ENCODE results near the gene RRM2.

DNA sequence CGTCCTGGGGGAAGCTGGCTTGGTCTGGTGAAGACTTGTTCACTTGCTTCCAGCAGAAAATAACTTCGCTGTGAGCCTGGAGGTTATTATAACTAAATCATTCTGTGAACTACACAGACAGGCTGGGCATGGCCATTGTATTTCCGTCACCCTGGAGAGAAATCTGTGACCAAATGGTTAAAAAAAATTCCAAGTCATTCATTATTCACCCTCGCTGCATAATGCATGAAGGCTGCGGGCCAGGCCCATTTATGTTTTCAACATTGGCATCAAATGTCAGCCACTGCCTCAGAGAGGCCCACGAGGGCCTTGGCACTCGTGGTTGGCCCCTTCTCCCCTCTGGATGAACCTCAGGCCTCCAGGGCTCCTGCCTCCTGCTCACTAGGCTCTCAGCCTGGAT lies 57.7 kb downstream of the RRM2 start:
- TF ChIP-seq EZH2phosphoT487 (IDR thresholded peaks at IDR 0.05; ENCODE audit: unreplicated experiment) (no peak), REST (IDR thresholded peaks at IDR 0.05; ENCODE audit: unreplicated experiment) (no peak), POLR2AphosphoS5 (IDR thresholded peaks at IDR 0.05; ENCODE audit: low read depth) (no peak), EZH2 (IDR thresholded peaks at IDR 0.05; ENCODE audit: low read depth, unreplicated experiment) (no peak)
- TF ChIP-seq, protein P1, sequence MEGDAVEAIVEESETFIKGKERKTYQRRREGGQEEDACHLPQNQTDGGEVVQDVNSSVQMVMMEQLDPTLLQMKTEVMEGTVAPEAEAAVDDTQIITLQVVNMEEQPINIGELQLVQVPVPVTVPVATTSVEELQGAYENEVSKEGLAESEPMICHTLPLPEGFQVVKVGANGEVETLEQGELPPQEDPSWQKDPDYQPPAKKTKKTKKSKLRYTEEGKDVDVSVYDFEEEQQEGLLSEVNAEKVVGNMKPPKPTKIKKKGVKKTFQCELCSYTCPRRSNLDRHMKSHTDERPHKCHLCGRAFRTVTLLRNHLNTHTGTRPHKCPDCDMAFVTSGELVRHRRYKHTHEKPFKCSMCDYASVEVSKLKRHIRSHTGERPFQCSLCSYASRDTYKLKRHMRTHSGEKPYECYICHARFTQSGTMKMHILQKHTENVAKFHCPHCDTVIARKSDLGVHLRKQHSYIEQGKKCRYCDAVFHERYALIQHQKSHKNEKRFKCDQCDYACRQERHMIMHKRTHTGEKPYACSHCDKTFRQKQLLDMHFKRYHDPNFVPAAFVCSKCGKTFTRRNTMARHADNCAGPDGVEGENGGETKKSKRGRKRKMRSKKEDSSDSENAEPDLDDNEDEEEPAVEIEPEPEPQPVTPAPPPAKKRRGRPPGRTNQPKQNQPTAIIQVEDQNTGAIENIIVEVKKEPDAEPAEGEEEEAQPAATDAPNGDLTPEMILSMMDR (conservative IDR thresholded peaks at IDR 0.05; ENCODE audit: low read depth in 2 of 2), result no peak
